Effector memory CD8-positive, alpha-beta T cell (primary cell): ENCODE results near the gene PAAF1.
"Not testable (repeated sequence)": the region's sequence is repeated elsewhere in the genome, so short reads cannot be mapped to it uniquely, and the experiment has no call there.

ENCODE experiments used
- ATAC-seq: fragments of 150-1000 bp; cut with Tn5 transposase; replicated peaks from 2 replicates; pipeline ENCODE4 v1.10.0; 2021; ENCODE audit warnings: mild to moderate bottlenecking, moderate library complexity
- DNase-seq, 3 experiments: peaks; one replicate each; pipeline ENCODE4 v3.0.0; 2021
- H3K27ac Mint-ChIP-seq, 2 donors: one replicate each; pipeline ENCODE4 v1.8.0; 2022; ENCODE audit warnings: mild to moderate bottlenecking in 2 of 2, mixed read lengths in 2 of 2, moderate library complexity in 2 of 2
- H3K27me3 Mint-ChIP-seq, 2 donors: one replicate each; pipeline ENCODE4 v1.8.0; 2022; ENCODE audit warnings: mixed read lengths in 2 of 2
- H3K36me3 Mint-ChIP-seq: one replicate; pipeline ENCODE4 v1.8.0; 2022; ENCODE audit warnings: mild to moderate bottlenecking, moderate library complexity, mixed read lengths; ENCODE audit not compliant: insufficient read depth
- H3K4me1 Mint-ChIP-seq, 2 donors: one replicate each; pipeline ENCODE4 v1.8.0; 2022; ENCODE audit warnings: low read depth in 2 of 2, mixed read lengths in 2 of 2
- H3K4me3 Mint-ChIP-seq, 2 donors: one replicate each; pipeline ENCODE4 v1.8.0; 2022; ENCODE audit warnings: mild to moderate bottlenecking in 2 of 2, mixed read lengths in 2 of 2, moderate library complexity in 2 of 2
- H3K9me3 Mint-ChIP-seq, 2 donors: one replicate each; pipeline ENCODE4 v1.8.0; 2022; ENCODE audit warnings: mixed read lengths in 2 of 2

Gene PAAF1

GRCh38 chr11:73866095-73866579 is 10.7 kb upstream of the PAAF1 start:
- no peaks in the 10 kb centered on the region for H3K27me3 Mint-ChIP-seq
- no peaks in the 10 kb centered on the region for H3K9me3 Mint-ChIP-seq
- H3K4me1 Mint-ChIP-seq, result no peaks in the 10 kb centered on the region
- H3K36me3 Mint-ChIP-seq, result peaks cover 25% of the 10 kb centered on the region
- ATAC-seq (no peak), DNase-seq (no peak)
- H3K4me3 Mint-ChIP-seq, result no peak overlapping the region
- H3K27ac Mint-ChIP-seq, result no peak overlapping the region

- no peak overlapping the region for H3K27ac Mint-ChIP-seq
- H3K36me3 Mint-ChIP-seq, result peaks cover 29% of the 10 kb centered on the region
- DNase-seq (no peak), ATAC-seq (no peak)
- no peak overlapping the region for H3K4me3 Mint-ChIP-seq
- no peaks in the 10 kb centered on the region for H3K9me3 Mint-ChIP-seq
- no peaks in the 10 kb centered on the region for H3K4me1 Mint-ChIP-seq
- H3K27me3 Mint-ChIP-seq, result no peaks in the 10 kb centered on the region
These were observed 10.2 kb upstream of the PAAF1 start for GRCh38 chr11:73866586-73866996.

- Mint-ChIP-seq H3K27ac (peak overlapping the region; percentile 28 to 53), H3K9me3 (no peaks in the 10 kb centered on the region), H3K36me3 (peaks cover 48% of the 10 kb centered on the region), H3K4me3 (no peak overlapping the region), H3K27me3 (no peaks in the 10 kb centered on the region), H3K4me1 (peaks cover under 1 to 5% of the 10 kb centered on the region in 2 donors)
- ATAC-seq (no peak), DNase-seq (no peak)
These were observed 7.4 kb upstream of the PAAF1 start for GRCh38 chr11:73869332-73869949.

GRCh38 chr11:73870261-73870660 is 6.5 kb upstream of the PAAF1 start:
- DNase-seq (no peak), ATAC-seq (no peak)
- no peaks in the 10 kb centered on the region for H3K27me3 Mint-ChIP-seq
- peaks cover 8 to 12% of the 10 kb centered on the region in 2 donors for H3K4me1 Mint-ChIP-seq
- H3K4me3 Mint-ChIP-seq, result no peak overlapping the region
- peaks cover 42% of the 10 kb centered on the region for H3K36me3 Mint-ChIP-seq
- H3K27ac Mint-ChIP-seq, result peak overlapping the region in 1 of 2 donors; percentile 49
- no peaks in the 10 kb centered on the region for H3K9me3 Mint-ChIP-seq

- Mint-ChIP-seq H3K27ac (peak overlapping the region; percentile 45 to 72), H3K27me3 (no peaks in the 10 kb centered on the region), H3K9me3 (no peaks in the 10 kb centered on the region), H3K4me1 (peaks cover 21 to 28% of the 10 kb centered on the region in 2 donors), H3K36me3 (peaks cover 39% of the 10 kb centered on the region), H3K4me3 (no peak overlapping the region)
- ATAC-seq, result no peak
- no peak for DNase-seq
These were observed 3.9 kb upstream of the PAAF1 start for GRCh38 chr11:73872749-73873357.

GRCh38 chr11:73875380-73875779 is 1.4 kb upstream of the PAAF1 start:
- no peak for DNase-seq
- peaks cover 42% of the 10 kb centered on the region for H3K36me3 Mint-ChIP-seq

GRCh38 chr11:73875840-73876239 is 959 bp upstream of the PAAF1 start:
- H3K4me1 Mint-ChIP-seq, result peaks cover 26 to 28% of the 10 kb centered on the region in 2 donors
- peak overlapping the region; percentile 90 to 95 for H3K4me3 Mint-ChIP-seq
- H3K27me3 Mint-ChIP-seq, result no peaks in the 10 kb centered on the region
- no peaks in the 10 kb centered on the region for H3K9me3 Mint-ChIP-seq
- no peak for ATAC-seq
- peaks cover 42% of the 10 kb centered on the region for H3K36me3 Mint-ChIP-seq
- H3K27ac Mint-ChIP-seq, result peak overlapping the region; percentile 93 to 97
- DNase-seq, result no peak

More at GRCh38 chr11:73875380-73875779, 1.4 kb upstream of the PAAF1 start:
- Mint-ChIP-seq H3K27me3 (no peaks in the 10 kb centered on the region), H3K27ac (peak overlapping the region; percentile 93 to 97), H3K9me3 (no peaks in the 10 kb centered on the region), H3K4me3 (peak overlapping the region; percentile 90 to 95), H3K4me1 (peaks cover 26 to 28% of the 10 kb centered on the region in 2 donors)
- ATAC-seq, result no peak

- Mint-ChIP-seq H3K27me3 (no peaks in the 10 kb centered on the region), H3K4me1 (peaks cover 25 to 26% of the 10 kb centered on the region in 2 donors), H3K36me3 (peaks cover 15% of the 10 kb centered on the region), H3K27ac (peak overlapping the region in 1 of 2 donors; percentile 71), H3K9me3 (no peaks in the 10 kb centered on the region), H3K4me3 (no peak overlapping the region)
- ATAC-seq (no peak), DNase-seq (no peak)
These were observed 2.0 kb downstream of the PAAF1 start for GRCh38 chr11:73878771-73879170.

GRCh38 chr11:73880449-73880848 is 3.6 kb downstream of the PAAF1 start:
- H3K36me3 Mint-ChIP-seq, result peaks cover 13% of the 10 kb centered on the region
- H3K27me3 Mint-ChIP-seq, DNase-seq, H3K4me3 Mint-ChIP-seq, ATAC-seq, H3K9me3 Mint-ChIP-seq: not testable (repeated sequence)
- peaks cover 15 to 16% of the 10 kb centered on the region in 2 donors for H3K4me1 Mint-ChIP-seq
- peak overlapping the region in 1 of 2 donors; percentile 41 for H3K27ac Mint-ChIP-seq

- Mint-ChIP-seq H3K4me1 (peaks cover 2 to 4% of the 10 kb centered on the region in 2 donors), H3K36me3 (peaks cover 13% of the 10 kb centered on the region), H3K9me3 (no peaks in the 10 kb centered on the region), H3K4me3 (no peak overlapping the region), H3K27me3 (no peaks in the 10 kb centered on the region), H3K27ac (no peak overlapping the region)
- no peak for DNase-seq
- ATAC-seq, result no peak
These were observed 7.1 kb downstream of the PAAF1 start for GRCh38 chr11:73883856-73884255.

- Mint-ChIP-seq H3K27ac (no peak overlapping the region), H3K4me1 (peaks cover 4 to 9% of the 10 kb centered on the region in 2 donors), H3K9me3 (no peaks in the 10 kb centered on the region), H3K27me3 (no peaks in the 10 kb centered on the region), H3K36me3 (peaks cover 35% of the 10 kb centered on the region), H3K4me3 (no peak overlapping the region)
- ATAC-seq (no peak), DNase-seq (no peak)
These were observed 11.4 kb downstream of the PAAF1 start for GRCh38 chr11:73888244-73888643.

- Mint-ChIP-seq H3K9me3 (no peaks in the 10 kb centered on the region), H3K4me3 (no peak overlapping the region), H3K36me3 (peaks cover 37% of the 10 kb centered on the region), H3K27ac (no peak overlapping the region), H3K27me3 (no peaks in the 10 kb centered on the region), H3K4me1 (peaks cover 4 to 9% of the 10 kb centered on the region in 2 donors)
- DNase-seq (no peak), ATAC-seq (no peak)
These were observed 12.2 kb downstream of the PAAF1 start for GRCh38 chr11:73889019-73889418.

GRCh38 chr11:73889536-73889935 is 12.7 kb downstream of the PAAF1 start:
- ATAC-seq (no peak), DNase-seq (no peak)
- Mint-ChIP-seq H3K36me3 (peaks cover 40% of the 10 kb centered on the region), H3K4me3 (no peak overlapping the region), H3K27me3 (no peaks in the 10 kb centered on the region), H3K9me3 (no peaks in the 10 kb centered on the region), H3K4me1 (peaks cover 4 to 9% of the 10 kb centered on the region in 2 donors), H3K27ac (no peak overlapping the region)

- H3K4me1 Mint-ChIP-seq, result peaks cover 2 to 9% of the 10 kb centered on the region in 2 donors
- no peaks in the 10 kb centered on the region for H3K27me3 Mint-ChIP-seq
- H3K4me3 Mint-ChIP-seq, result no peak overlapping the region
- peaks cover 31% of the 10 kb centered on the region for H3K36me3 Mint-ChIP-seq
- H3K27ac Mint-ChIP-seq, result no peak overlapping the region
- DNase-seq (no peak), ATAC-seq (no peak)
- no peaks in the 10 kb centered on the region for H3K9me3 Mint-ChIP-seq
These were observed 16.2 kb downstream of the PAAF1 start for GRCh38 chr11:73893041-73893440.
